Lower leg skin (tissue), 3 donors: ENCODE data around the gene PTPRN.

Source experiments
- POLR2A ChIP-seq, 2 donors: fragments of 450-650 bp; IDR thresholded peaks; one replicate each; pipeline ENCODE4 v1.6.1; 2016 to 2017; ENCODE audit warnings: antibody characterized with exemption in 2 of 2, mild to moderate bottlenecking in 1 of 2, moderate library complexity in 1 of 2
- TF ChIP-seq, protein P1 (sequence below), 3 donors: fragments of 450-650 bp; IDR thresholded peaks; one replicate each; pipeline ENCODE4 v1.5.1; 2016; ENCODE audit warnings: antibody characterized with exemption in 3 of 3, mild to moderate bottlenecking in 3 of 3, moderate library complexity in 2 of 3

DNA sequence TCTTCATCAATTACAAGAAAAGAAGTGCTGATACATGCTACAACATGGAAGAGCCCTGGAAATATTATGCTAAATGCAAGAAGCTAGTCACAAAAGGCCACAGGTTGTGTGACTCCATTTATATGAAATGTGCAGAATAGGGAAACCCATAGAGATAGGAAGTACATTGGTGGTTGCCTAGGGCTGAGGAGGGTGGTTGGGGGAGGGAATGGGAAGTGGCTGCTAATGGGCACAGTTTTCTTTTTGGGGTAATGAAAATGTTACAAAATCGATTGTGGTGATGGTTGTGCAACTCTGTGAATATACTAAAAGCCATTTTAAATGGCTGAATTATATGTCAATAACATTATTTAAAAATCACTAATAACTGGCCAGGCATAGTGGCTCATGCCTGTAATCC, 47.6 kb upstream of the PTPRN start:
- no peak for TF ChIP-seq POLR2A (IDR thresholded peaks at IDR 0.05)
- TF ChIP-seq, protein P1, sequence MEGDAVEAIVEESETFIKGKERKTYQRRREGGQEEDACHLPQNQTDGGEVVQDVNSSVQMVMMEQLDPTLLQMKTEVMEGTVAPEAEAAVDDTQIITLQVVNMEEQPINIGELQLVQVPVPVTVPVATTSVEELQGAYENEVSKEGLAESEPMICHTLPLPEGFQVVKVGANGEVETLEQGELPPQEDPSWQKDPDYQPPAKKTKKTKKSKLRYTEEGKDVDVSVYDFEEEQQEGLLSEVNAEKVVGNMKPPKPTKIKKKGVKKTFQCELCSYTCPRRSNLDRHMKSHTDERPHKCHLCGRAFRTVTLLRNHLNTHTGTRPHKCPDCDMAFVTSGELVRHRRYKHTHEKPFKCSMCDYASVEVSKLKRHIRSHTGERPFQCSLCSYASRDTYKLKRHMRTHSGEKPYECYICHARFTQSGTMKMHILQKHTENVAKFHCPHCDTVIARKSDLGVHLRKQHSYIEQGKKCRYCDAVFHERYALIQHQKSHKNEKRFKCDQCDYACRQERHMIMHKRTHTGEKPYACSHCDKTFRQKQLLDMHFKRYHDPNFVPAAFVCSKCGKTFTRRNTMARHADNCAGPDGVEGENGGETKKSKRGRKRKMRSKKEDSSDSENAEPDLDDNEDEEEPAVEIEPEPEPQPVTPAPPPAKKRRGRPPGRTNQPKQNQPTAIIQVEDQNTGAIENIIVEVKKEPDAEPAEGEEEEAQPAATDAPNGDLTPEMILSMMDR (IDR thresholded peaks at IDR 0.05), result no peak
